ENCODE data around the gene POFUT2.

Gene POFUT2

GRCh38 chr21:45260191-45260825, 27.4 kb downstream of the POFUT2 start:
- DNase-seq = no peak

- DNase-seq = no peak
Measured at GRCh38 chr21:45259206-45259840, 28.4 kb downstream of the POFUT2 start.

GRCh38 chr21:45258466-45258865, 29.2 kb downstream of the POFUT2 start:
- no peak for DNase-seq

- no peak for DNase-seq
Measured at GRCh38 chr21:45257673-45258341, 29.9 kb downstream of the POFUT2 start.

GRCh38 chr21:45256912-45257672, 30.6 kb downstream of the POFUT2 start:
- DNase-seq = no peak

GRCh38 chr21:45256021-45256911, 31.4 kb downstream of the POFUT2 start:
- no peak for DNase-seq

- DNase-seq = no peak
Measured at GRCh38 chr21:45255381-45256020, 32.2 kb downstream of the POFUT2 start.

- no peak for DNase-seq
Measured at GRCh38 chr21:45254460-45254930, 33.2 kb downstream of the POFUT2 start.

GRCh38 chr21:45253633-45254459, 33.8 kb downstream of the POFUT2 start:
- no peak for DNase-seq

- DNase-seq = no peak
Measured at GRCh38 chr21:45253180-45253579, 34.5 kb downstream of the POFUT2 start.

GRCh38 chr21:45252448-45252925, 35.2 kb downstream of the POFUT2 start:
- no peak for DNase-seq

- DNase-seq = no peak
Measured at GRCh38 chr21:45251635-45252447, 35.9 kb downstream of the POFUT2 start.

GRCh38 chr21:45250914-45251634, 36.6 kb downstream of the POFUT2 start:
- no peak for DNase-seq

GRCh38 chr21:45250272-45250671, 37.4 kb downstream of the POFUT2 start:
- no peak for DNase-seq

- DNase-seq = no peak
Measured at GRCh38 chr21:45249626-45250025, 38.1 kb downstream of the POFUT2 start.

- no peak for DNase-seq
Measured at GRCh38 chr21:45248893-45249381, 38.8 kb downstream of the POFUT2 start.

GRCh38 chr21:45248301-45248892, 39.3 kb downstream of the POFUT2 start:
- no peak for DNase-seq

Measured in suppressor macrophage treated with lipopolysaccharide for 4 hours (primary cell).